K562 (cell line): ENCODE measurements around the gene IL23R. TPM values are rescaled to one million over a fixed set of nuclear protein-coding genes. Genes with fewer than 3 reads are reported as not detected.

Experiments
- CBFA2T3 ChIP-seq: fragments of 450-650 bp; IDR thresholded peaks from 2 replicates; pipeline ENCODE4 v1.6.1; 2017
- DIDO1 ChIP-seq: fragments of 450-650 bp; IDR thresholded peaks from 2 replicates; pipeline ENCODE4 v1.6.1; 2016; ENCODE audit warnings: low read depth, missing biosample characterization, missing genetic modification characterization
- E2F1 ChIP-seq: sonication (generic); formaldehyde crosslinking; IDR thresholded peaks from 2 replicates; pipeline ENCODE4 v1.8.1; 2023; ENCODE audit warnings: mild to moderate bottlenecking, missing genetic modification reagents, moderate library complexity
- HDAC3 ChIP-seq: fragments of 450-650 bp; IDR thresholded peaks from 2 replicates; pipeline ENCODE4 v1.6.1; 2018; ENCODE audit warnings: borderline replicate concordance, mild to moderate bottlenecking, moderate library complexity; ENCODE audit not compliant: partially characterized antibody
- HDAC8 ChIP-seq: fragments of 450-650 bp; IDR thresholded peaks from 2 replicates; pipeline ENCODE4 v1.6.1; 2016; ENCODE audit warnings: mild to moderate bottlenecking, missing genetic modification characterization, moderate library complexity, missing compliant biosample characterization
- KLF13 ChIP-seq: fragments of 450-650 bp; IDR thresholded peaks from 2 replicates; pipeline ENCODE4 v1.6.1; 2016; ENCODE audit warnings: missing genetic modification characterization, low read depth, mild to moderate bottlenecking, missing compliant biosample characterization, moderate library complexity, borderline replicate concordance
- LEF1 ChIP-seq: fragments of 450-650 bp; IDR thresholded peaks from 2 replicates; pipeline ENCODE4 v1.6.1; 2016; ENCODE audit warnings: mild to moderate bottlenecking
- NCOR1 ChIP-seq: fragments of 450-650 bp; IDR thresholded peaks from 2 replicates; pipeline ENCODE4 v1.6.1; 2016; ENCODE audit warnings: mild to moderate bottlenecking, moderate library complexity
- NFYB ChIP-seq: IDR thresholded peaks from 2 replicates; pipeline ENCODE4 v1.6.1; 2011; ENCODE audit warnings: mild to moderate bottlenecking, moderate library complexity; ENCODE audit not compliant: insufficient read length; ENCODE audit errors: extremely low read depth
- NR4A1 ChIP-seq, 2 experiments: fragments of 250-450 bp in 1 of 2; fragments of 450-650 bp in 1 of 2; sonication (Bioruptor Pico) in 1 of 2; IDR thresholded peaks; 2 replicates each; pipeline versions ENCODE4 v1.4.0 to v1.6.1; 2016 to 2020; ENCODE audit warnings: mild to moderate bottlenecking in 2 of 2, missing compliant biosample characterization in 1 of 2, missing genetic modification characterization in 1 of 2, moderate library complexity in 1 of 2
- PKNOX1 ChIP-seq: fragments of 450-650 bp; IDR thresholded peaks from 2 replicates; pipeline ENCODE4 v1.6.1; 2016
- PRMT5 ChIP-seq: sonication (generic); formaldehyde crosslinking; IDR thresholded peaks from 2 replicates; pipeline ENCODE4 v1.5.0; 2020; ENCODE audit warnings: missing genetic modification reagents
- RCOR1 ChIP-seq, 2 experiments: IDR thresholded peaks; 2 replicates each; pipeline ENCODE4 v1.6.1; 2012; ENCODE audit warnings: low read depth in 2 of 2, low read length in 2 of 2, borderline replicate concordance in 1 of 2, improper control_type of control experiment in 1 of 2
- TBL1XR1 ChIP-seq, 2 experiments: IDR thresholded peaks; 2 replicates each; pipeline ENCODE4 v1.6.1; 2012; ENCODE audit warnings: improper control_type of control experiment in 2 of 2, low read length in 2 of 2, mild to moderate bottlenecking in 1 of 2
- TSC22D4 ChIP-seq: fragments of 450-650 bp; IDR thresholded peaks from 2 replicates; pipeline ENCODE4 v1.6.1; 2016; ENCODE audit warnings: missing genetic modification characterization, missing biosample characterization, control low read depth
- ZBTB9 ChIP-seq: fragments of 450-650 bp; formaldehyde crosslinking; IDR thresholded peaks from 2 replicates; pipeline ENCODE4 v1.4.0; 2020; ENCODE audit warnings: mild to moderate bottlenecking, moderate library complexity
- ZNF146 ChIP-seq: IDR thresholded peaks from one replicate; pipeline ENCODE4 v1.6.1; 2018; ENCODE audit warnings: missing compliant biosample characterization; ENCODE audit not compliant: unreplicated experiment
- ZNF384 ChIP-seq: IDR thresholded peaks from 2 replicates; pipeline ENCODE4 v1.6.1; 2012; ENCODE audit warnings: low read depth, low read length, improper control_type of control experiment
- ZNF41 ChIP-seq: fragments of 250-450 bp; sonication (Bioruptor Pico); conservative IDR thresholded peaks from 2 replicates; pipeline ENCODE4 v1.4.0; 2020; ENCODE audit warnings: mild to moderate bottlenecking
- ZNF79 ChIP-seq: fragments of 250-450 bp; sonication (Bioruptor Pico); IDR thresholded peaks from 2 replicates; pipeline ENCODE4 v1.4.0; 2020; ENCODE audit warnings: low read depth, mild to moderate bottlenecking, moderate library complexity
- polyA plus RNA-seq, 8 experiments: library from polyadenylated mRNA; depleted of rRNA in 4 of 8; stranded (reverse) in 5 of 8; unstranded in 3 of 8; fragments of >200 nt; fragmentation: Nextera tagmentation in 2 of 8; fragmentation: Illumina TruSeq in 1 of 8; extraction: Ambion mirVana in 2 of 8; extraction: Trizol in 1 of 8; gene quantifications; 2 replicates each; pipeline versions ENCODE4 v1.2.1 to v1.2.3, GENCODE V29; 2011 to 2014; ENCODE audit warnings: inconsistent platforms in 1 of 8, missing spikeins in 1 of 8
- total RNA-seq, 7 experiments: library from RNA; depleted of rRNA in 6 of 7; stranded (reverse); fragments of >200 nt in 6 of 7; fragmentation: Illumina TruSeq in 2 of 7; extraction: Trizol in 2 of 7; gene quantifications; 2 replicates each; pipeline versions ENCODE4 v1.2.1 to v1.2.3, GENCODE V29; 2011 to 2021; ENCODE audit warnings: low replicate concordance in 1 of 7
- TF ChIP-seq, protein P1 (sequence below): sonication (generic); formaldehyde crosslinking; IDR thresholded peaks from 2 replicates; pipeline ENCODE4 v1.8.1; 2022; ENCODE audit warnings: missing genetic modification reagents

The IL23R gene
- total and polyA plus RNA-seq, 9 of the 15 experiments (the other 6 are each of a cell fraction or from before 2014, with no cell fraction given), result 4.4 to 52.7 (median 22.8) TPM

DNA sequence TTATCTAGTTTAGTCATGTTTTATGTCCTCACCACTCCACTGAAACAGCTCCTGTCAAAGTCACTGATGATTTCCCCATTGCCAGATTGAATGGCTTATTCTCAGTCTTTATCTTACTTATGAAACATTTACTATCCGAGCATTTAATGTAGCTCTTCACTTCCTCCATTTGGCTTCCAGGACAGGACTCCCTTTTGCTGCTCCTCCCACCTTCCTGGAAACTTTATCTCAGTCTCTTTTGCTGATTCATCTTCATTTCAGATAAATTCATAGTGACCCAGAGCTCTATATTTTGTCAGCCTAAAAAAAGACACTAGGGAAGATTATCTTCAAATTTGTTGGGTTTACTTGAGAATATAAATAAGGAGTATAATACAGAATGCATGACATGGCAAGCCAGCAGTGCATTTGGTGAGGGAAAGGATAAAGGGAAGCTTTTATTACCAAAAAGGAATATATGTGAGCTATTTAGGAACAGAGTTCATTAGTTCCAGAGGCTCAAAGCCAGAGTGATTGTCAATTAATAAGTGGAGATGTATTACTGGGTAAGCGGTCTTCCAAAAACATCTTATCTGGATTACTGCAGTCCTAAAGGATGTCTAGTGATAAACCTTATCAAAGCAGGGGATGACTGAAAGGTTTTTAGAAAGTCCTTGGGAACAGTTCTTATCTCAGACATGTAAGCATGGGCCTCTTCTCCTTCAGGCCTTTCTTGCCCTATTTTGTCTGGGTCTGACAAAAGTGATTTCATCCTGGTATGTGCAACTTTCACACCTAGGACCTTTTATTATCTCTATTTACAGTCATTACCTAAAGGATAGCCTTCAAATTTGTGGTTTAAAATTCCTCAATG is 25.6 kb downstream of the IL23R start (continued):
- no peak for TF ChIP-seq KLF13 (tag)
- TF ChIP-seq DIDO1, result no peak
- no peak for TF ChIP-seq NFYB
- TF ChIP-seq HDAC3, result no peak
- TF ChIP-seq ZNF79, result no peak
- TF ChIP-seq HDAC8 (tag), result no peak
- no peak for TF ChIP-seq E2F1 (CRISPR knock-in tag)
- no peak for TF ChIP-seq TSC22D4
- TF ChIP-seq CBFA2T3, result peak; percentile 83
- peak in 1 of 2 experiments; percentile 65; a peak in 2 of 4 replicates for TF ChIP-seq TBL1XR1 (IDR thresholded peaks at IDR 0.05; ENCODE audit: low read length in 2 of 2)
- no peak for TF ChIP-seq ZNF384
- TF ChIP-seq PRMT5, result no peak
- TF ChIP-seq LEF1, result no peak
- TF ChIP-seq NR4A1 (CRISPR knock-in tag; IDR thresholded peaks at IDR 0.05), result no peak
- no peak for TF ChIP-seq NR4A1 (tag; IDR thresholded peaks at IDR 0.05)
- TF ChIP-seq ZNF41 (CRISPR knock-in tag), result no peak
- peak; percentile 58 for TF ChIP-seq PKNOX1
- TF ChIP-seq RCOR1 (IDR thresholded peaks at IDR 0.05; ENCODE audit: borderline replicate concordance in 1 of 2, low read depth in 2 of 2, low read length in 2 of 2), result peak in 1 of 2 experiments; percentile 79; a peak in 2 of 4 replicates
- TF ChIP-seq ZNF146 (CRISPR knock-in tag), result no peak
- TF ChIP-seq NCOR1, result peak; percentile 73
- TF ChIP-seq, protein P1, sequence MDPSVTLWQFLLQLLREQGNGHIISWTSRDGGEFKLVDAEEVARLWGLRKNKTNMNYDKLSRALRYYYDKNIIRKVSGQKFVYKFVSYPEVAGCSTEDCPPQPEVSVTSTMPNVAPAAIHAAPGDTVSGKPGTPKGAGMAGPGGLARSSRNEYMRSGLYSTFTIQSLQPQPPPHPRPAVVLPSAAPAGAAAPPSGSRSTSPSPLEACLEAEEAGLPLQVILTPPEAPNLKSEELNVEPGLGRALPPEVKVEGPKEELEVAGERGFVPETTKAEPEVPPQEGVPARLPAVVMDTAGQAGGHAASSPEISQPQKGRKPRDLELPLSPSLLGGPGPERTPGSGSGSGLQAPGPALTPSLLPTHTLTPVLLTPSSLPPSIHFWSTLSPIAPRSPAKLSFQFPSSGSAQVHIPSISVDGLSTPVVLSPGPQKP (CRISPR knock-in tag), result no peak
- no peak; the same call in 1 of the 2 replicates for TF ChIP-seq ZBTB9 (CRISPR knock-in tag)
